K562 (cell line): ENCODE measurements around the gene PAAF1. TPM values are rescaled to one million over a fixed set of nuclear protein-coding genes. Genes with fewer than 3 reads are reported as not detected.
A peak's percentile ranks its signal among the peaks of the same experiment; 100 is the strongest.

Experiments
- BHLHE40 ChIP-seq: IDR thresholded peaks from 2 replicates; pipeline ENCODE4 v1.6.1; 2011; ENCODE audit warnings: low read length, improper control_type of control experiment
- ELF1 ChIP-seq: fragments of 200-800 bp; sonication (Bioruptor generic); IDR thresholded peaks from 2 replicates; pipeline ENCODE4 v1.6.1; 2016; ENCODE audit warnings: missing genetic modification characterization, missing compliant biosample characterization
- ELF2 ChIP-seq: fragments of 250-450 bp; sonication (Bioruptor Pico); IDR thresholded peaks from 2 replicates; pipeline ENCODE4 v1.5.0; 2021; ENCODE audit warnings: mild to moderate bottlenecking
- ERF ChIP-seq: fragments of 450-650 bp; formaldehyde crosslinking; IDR thresholded peaks from 2 replicates; pipeline ENCODE4 v1.4.0; 2020; ENCODE audit warnings: mild to moderate bottlenecking, mixed read lengths
- ETV1 ChIP-seq: fragments of 450-650 bp; conservative IDR thresholded peaks from 2 replicates; pipeline ENCODE4 v1.6.1; 2016; ENCODE audit warnings: missing genetic modification characterization, control low read depth, low read depth, missing compliant biosample characterization
- LCOR ChIP-seq: sonication (generic); formaldehyde crosslinking; IDR thresholded peaks from 2 replicates; pipeline ENCODE4 v1.8.0; 2022; ENCODE audit warnings: mild to moderate bottlenecking, missing genetic modification reagents
- NCOA4 ChIP-seq: fragments of 450-650 bp; IDR thresholded peaks from 2 replicates; pipeline ENCODE4 v1.6.1; 2018; ENCODE audit warnings: mild to moderate bottlenecking; ENCODE audit not compliant: partially characterized antibody
- SAP30 ChIP-seq: fragments of 200-600 bp; sonication (generic); IDR thresholded peaks from 2 replicates; pipeline ENCODE4 v1.6.1; 2012; ENCODE audit warnings: borderline replicate concordance, low read depth, mild to moderate bottlenecking, moderate library complexity, low read length, control low read depth, inconsistent platforms; ENCODE audit not compliant: insufficient read depth, poor library complexity, severe bottlenecking
- ZNF324 ChIP-seq: fragments of 250-450 bp; sonication (Bioruptor Pico); IDR thresholded peaks from 2 replicates; pipeline ENCODE4 v1.4.0; 2020; ENCODE audit warnings: mild to moderate bottlenecking
- ZNF586 ChIP-seq: fragments of 450-650 bp; formaldehyde crosslinking; conservative IDR thresholded peaks from 2 replicates; pipeline ENCODE4 v1.4.0; 2020; ENCODE audit warnings: mild to moderate bottlenecking, moderate library complexity
- ZNF785 ChIP-seq: fragments of 250-450 bp; sonication (Bioruptor Pico); IDR thresholded peaks from 2 replicates; pipeline ENCODE4 v1.4.0; 2020; ENCODE audit warnings: mild to moderate bottlenecking
- polyA plus RNA-seq, 8 experiments: library from polyadenylated mRNA; depleted of rRNA in 4 of 8; stranded (reverse) in 5 of 8; unstranded in 3 of 8; fragments of >200 nt; fragmentation: Nextera tagmentation in 2 of 8; fragmentation: Illumina TruSeq in 1 of 8; extraction: Ambion mirVana in 2 of 8; extraction: Trizol in 1 of 8; gene quantifications; 2 replicates each; pipeline versions ENCODE4 v1.2.1 to v1.2.3, GENCODE V29; 2011 to 2014; ENCODE audit warnings: inconsistent platforms in 1 of 8, missing spikeins in 1 of 8
- total RNA-seq, 7 experiments: library from RNA; depleted of rRNA in 6 of 7; stranded (reverse); fragments of >200 nt in 6 of 7; fragmentation: Illumina TruSeq in 2 of 7; extraction: Trizol in 2 of 7; gene quantifications; 2 replicates each; pipeline versions ENCODE4 v1.2.1 to v1.2.3, GENCODE V29; 2011 to 2021; ENCODE audit warnings: low replicate concordance in 1 of 7
- TF ChIP-seq, protein P1 (sequence below): sonication (generic); formaldehyde crosslinking; IDR thresholded peaks from 2 replicates; pipeline ENCODE4 v1.8.1; 2022; ENCODE audit warnings: missing genetic modification reagents
- TF ChIP-seq, protein P2 (sequence below): fragments of 200-800 bp; sonication (Bioruptor generic); IDR thresholded peaks from 2 replicates; pipeline ENCODE4 v1.6.1; 2017; ENCODE audit warnings: missing genetic modification characterization, missing compliant biosample characterization
- TF ChIP-seq, protein P3 (sequence below): fragments of 450-650 bp; IDR thresholded peaks from 2 replicates; pipeline ENCODE4 v1.6.1; 2016; ENCODE audit warnings: borderline replicate concordance

PAAF1 gene
- total and polyA plus RNA-seq, 9 of the 15 experiments (the other 6 are each of a cell fraction or from before 2014, with no cell fraction given): 13.5 to 78.6 (median 23.3) TPM

DNA sequence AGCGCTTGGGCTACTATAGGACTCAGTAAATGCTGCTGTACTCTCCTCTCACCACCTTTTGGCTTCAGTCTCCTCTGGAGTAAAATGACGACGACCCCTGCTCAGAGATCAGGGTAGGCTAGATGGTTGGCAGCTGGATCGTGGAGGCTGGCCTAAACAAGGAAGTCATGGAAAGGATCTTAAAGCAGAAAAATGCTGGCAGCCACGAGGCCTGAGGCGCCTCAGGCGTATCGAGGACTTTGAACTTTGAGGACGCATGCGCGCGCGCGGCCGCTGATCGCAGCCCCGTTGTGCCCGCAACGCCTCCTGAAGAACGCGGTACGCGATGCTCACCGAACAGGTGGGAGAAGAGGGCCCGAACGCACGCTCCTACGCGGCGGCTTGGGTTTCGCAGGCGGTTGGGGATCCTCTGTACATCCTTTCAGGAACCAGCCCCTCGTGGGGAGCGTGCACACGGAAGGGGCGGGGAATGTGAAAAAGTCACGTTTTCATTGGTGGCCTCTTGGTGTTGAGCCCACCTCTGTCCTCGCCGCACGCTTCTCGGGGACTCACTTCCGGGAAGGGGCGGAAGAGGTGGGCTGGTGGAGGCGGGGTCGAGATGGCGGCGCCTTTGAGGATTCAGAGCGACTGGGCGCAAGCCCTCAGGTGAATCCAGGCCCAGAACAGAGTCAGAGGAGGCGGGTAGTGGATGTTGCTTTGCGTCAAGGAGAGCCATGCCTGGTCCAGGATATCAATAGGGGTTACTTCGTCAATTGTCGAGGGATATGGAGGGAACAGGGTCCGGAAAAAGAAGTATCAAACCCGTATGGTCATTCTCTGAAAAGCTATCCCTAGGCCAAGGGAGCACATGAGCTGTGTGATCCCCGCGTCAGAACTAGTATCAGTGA is at the start of gene PAAF1, which contains the start of gene COA4 (continued):
- no peak for TF ChIP-seq NCOA4
- TF ChIP-seq, protein P1, sequence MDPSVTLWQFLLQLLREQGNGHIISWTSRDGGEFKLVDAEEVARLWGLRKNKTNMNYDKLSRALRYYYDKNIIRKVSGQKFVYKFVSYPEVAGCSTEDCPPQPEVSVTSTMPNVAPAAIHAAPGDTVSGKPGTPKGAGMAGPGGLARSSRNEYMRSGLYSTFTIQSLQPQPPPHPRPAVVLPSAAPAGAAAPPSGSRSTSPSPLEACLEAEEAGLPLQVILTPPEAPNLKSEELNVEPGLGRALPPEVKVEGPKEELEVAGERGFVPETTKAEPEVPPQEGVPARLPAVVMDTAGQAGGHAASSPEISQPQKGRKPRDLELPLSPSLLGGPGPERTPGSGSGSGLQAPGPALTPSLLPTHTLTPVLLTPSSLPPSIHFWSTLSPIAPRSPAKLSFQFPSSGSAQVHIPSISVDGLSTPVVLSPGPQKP (CRISPR knock-in tag): no peak
- peak; percentile 82 for TF ChIP-seq SAP30
- TF ChIP-seq, protein P2, sequence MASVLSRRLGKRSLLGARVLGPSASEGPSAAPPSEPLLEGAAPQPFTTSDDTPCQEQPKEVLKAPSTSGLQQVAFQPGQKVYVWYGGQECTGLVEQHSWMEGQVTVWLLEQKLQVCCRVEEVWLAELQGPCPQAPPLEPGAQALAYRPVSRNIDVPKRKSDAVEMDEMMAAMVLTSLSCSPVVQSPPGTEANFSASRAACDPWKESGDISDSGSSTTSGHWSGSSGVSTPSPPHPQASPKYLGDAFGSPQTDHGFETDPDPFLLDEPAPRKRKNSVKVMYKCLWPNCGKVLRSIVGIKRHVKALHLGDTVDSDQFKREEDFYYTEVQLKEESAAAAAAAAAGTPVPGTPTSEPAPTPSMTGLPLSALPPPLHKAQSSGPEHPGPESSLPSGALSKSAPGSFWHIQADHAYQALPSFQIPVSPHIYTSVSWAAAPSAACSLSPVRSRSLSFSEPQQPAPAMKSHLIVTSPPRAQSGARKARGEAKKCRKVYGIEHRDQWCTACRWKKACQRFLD: peak; percentile 48; the same call in 1 of the 2 replicates
- TF ChIP-seq ERF (CRISPR knock-in tag): peak; percentile 54; the same call in 1 of the 2 replicates
- peak; percentile 91 for TF ChIP-seq ELF1 (tag)
- TF ChIP-seq ZNF785 (CRISPR knock-in tag): no peak
- peak; percentile 61 for TF ChIP-seq ETV1
- TF ChIP-seq, protein P3, sequence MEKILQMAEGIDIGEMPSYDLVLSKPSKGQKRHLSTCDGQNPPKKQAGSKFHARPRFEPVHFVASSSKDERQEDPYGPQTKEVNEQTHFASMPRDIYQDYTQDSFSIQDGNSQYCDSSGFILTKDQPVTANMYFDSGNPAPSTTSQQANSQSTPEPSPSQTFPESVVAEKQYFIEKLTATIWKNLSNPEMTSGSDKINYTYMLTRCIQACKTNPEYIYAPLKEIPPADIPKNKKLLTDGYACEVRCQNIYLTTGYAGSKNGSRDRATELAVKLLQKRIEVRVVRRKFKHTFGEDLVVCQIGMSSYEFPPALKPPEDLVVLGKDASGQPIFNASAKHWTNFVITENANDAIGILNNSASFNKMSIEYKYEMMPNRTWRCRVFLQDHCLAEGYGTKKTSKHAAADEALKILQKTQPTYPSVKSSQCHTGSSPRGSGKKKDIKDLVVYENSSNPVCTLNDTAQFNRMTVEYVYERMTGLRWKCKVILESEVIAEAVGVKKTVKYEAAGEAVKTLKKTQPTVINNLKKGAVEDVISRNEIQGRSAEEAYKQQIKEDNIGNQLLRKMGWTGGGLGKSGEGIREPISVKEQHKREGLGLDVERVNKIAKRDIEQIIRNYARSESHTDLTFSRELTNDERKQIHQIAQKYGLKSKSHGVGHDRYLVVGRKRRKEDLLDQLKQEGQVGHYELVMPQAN: peak; percentile 96
- TF ChIP-seq BHLHE40: peak; percentile 89
- no peak for TF ChIP-seq ZNF586 (CRISPR knock-in tag)
- TF ChIP-seq ZNF324 (CRISPR knock-in tag): 0 out of 2 replicates have a peak, but pooled peaks have one; percentile 18
- TF ChIP-seq LCOR: peak; percentile 89
- peak; percentile 12; the same call in 1 of the 2 replicates for TF ChIP-seq ELF2
